ENCODE measurements around the gene FNIP2.
"Not testable (repeated sequence)": the region's sequence is repeated elsewhere in the genome, so short reads cannot be mapped to it uniquely, and the experiment has no call there.

The FNIP2 gene

DNA sequence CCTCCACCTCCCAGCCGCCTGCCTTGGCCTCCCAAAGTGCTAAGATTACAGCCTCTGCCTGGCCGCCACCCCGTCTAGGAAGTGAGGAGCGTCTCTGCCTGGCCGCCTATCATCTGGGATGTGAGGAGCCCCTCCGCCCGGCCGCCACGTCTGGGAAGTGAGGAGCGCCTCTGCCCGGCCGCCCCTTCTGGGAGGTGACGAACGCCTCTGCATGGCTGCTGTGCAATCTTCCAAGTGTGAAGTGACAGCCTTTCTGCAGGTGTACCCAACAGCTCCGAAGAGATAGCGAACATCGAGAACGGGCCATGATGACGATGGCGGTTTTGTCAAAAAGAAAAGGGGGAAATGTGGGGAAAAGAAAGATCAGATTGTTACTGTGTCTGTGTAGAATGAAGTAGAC lies 9.3 kb upstream of the FNIP2 start:
- in situ Hi-C loops (cut with MboI; ENCODE audit: low pct_unique_long_range_greater_than_20kb, low sequenced_read_pairs); DNase-seq: not testable (repeated sequence)

- no peak for DNase-seq
- in situ Hi-C loops (cut with MboI; ENCODE audit: low pct_unique_long_range_greater_than_20kb, low sequenced_read_pairs): no loop called here
Measured at GRCh38 chr4:158760866-158761265, 8.0 kb upstream of the FNIP2 start.

DNA sequence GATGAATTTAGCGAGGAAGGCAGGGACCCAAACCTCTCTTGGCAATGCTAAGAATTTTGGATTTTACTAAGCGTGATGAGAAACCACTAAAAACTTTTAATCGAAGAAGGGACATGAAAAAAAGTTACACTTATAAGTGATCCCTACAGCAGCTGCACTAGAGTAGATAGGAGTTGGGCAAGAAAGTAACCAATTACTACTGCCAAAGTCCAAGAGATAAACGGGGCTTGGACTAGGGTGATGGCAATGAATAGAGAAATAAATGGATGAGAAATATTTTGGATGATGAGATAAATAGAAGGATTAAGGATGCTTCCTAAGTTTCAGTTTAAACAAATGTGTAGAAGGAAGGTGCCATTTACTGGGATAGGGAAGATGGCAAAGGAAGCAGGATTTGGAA lies 6.3 kb upstream of the FNIP2 start:
- in situ Hi-C loops (cut with MboI; ENCODE audit: low pct_unique_long_range_greater_than_20kb, low sequenced_read_pairs): no loop called here

DNA sequence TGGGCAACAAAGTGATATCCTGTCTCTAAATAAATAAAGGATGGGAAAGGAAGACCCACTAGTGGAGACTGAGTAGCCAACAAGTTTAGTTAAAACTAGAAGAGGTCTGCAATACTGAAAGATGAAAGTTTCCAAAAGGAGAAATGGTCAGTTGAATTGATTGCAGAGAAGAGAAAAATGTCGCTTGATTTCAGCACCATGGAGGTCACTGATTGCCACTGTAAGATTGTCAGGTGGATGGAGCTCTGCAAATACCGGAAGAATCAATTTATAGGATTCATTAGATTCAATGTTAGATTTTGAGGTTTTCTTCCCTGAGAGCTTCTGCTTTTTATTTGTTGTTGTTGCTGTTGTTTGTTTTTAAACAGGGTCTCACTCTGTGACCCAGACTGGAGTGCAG lies 5.4 kb upstream of the FNIP2 start:
- no peak for DNase-seq
- in situ Hi-C loops (cut with MboI; ENCODE audit: low pct_unique_long_range_greater_than_20kb, low sequenced_read_pairs): no loop called here

More for the DNA sequence above, 6.3 kb upstream of the FNIP2 start:
- no peak for DNase-seq

DNA sequence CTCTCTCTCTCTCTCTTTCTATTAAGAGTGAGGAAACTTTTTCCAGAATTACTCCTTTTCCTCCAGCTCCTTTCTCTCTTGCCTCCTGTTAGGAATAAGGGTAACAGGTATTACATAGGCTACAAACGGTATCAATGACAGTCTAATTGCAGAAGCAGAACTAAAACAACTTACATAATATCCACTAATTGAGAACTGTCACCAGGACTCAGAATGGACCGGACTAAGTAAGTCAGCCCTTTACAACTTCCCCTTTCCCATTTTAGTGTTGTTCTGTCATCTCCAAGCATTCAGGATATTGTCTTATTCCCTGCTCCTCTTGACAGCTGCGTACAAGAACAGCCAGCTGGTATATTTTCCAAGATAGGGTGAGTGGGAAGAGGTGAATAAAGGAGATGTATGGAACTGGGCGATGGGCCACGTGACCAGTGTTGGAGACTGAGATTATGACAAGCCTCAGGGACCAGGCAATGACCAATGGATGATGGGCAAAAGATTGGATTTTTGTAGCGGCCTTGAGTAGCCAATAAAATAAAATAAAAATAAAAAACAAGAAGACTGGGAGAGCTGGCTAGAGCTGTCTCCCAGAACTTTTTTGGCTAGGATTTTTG lies 2.3 kb upstream of the FNIP2 start:
- DNase-seq: peak; percentile 77
- in situ Hi-C loops (cut with MboI; ENCODE audit: low pct_unique_long_range_greater_than_20kb, low sequenced_read_pairs): no loop called here

DNA sequence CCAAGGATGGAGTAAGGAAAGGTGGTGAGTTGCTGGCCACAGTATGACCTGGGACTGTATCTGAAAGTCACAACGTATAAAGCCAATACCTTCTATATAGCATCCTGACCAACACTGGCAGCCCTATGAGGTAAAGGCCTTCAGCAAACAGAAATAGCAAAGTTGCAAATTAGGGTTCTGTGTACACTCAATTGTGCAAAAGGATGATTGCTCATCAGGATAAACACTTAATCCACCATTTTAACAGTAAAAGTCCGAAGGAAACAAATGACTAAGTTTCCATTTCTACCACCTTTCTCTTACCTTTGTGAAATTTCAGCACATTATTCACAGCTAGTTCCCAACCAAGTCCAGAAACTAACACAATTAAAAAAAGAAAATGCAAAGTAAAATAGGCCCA lies 1.4 kb upstream of the FNIP2 start:
- in situ Hi-C loops (cut with MboI; ENCODE audit: low pct_unique_long_range_greater_than_20kb, low sequenced_read_pairs): no loop called here
- DNase-seq: no peak

- DNase-seq: peak; percentile 46
Measured at GRCh38 chr4:158769175-158769921, 522 bp downstream of the FNIP2 start.

GRCh38 chr4:158770671-158771070 lies 1.8 kb downstream of the FNIP2 start:
- no peak for DNase-seq
- in situ Hi-C loops (cut with MboI; ENCODE audit: low pct_unique_long_range_greater_than_20kb, low sequenced_read_pairs): no loop called here

More at GRCh38 chr4:158769175-158769921, 522 bp downstream of the FNIP2 start:
- in situ Hi-C loops (cut with MboI; ENCODE audit: low pct_unique_long_range_greater_than_20kb, low sequenced_read_pairs): no loop called here

- no peak for DNase-seq
- in situ Hi-C loops (cut with MboI; ENCODE audit: low pct_unique_long_range_greater_than_20kb, low sequenced_read_pairs): no loop called here
Measured at GRCh38 chr4:158771776-158772175, 3.0 kb downstream of the FNIP2 start.

DNA sequence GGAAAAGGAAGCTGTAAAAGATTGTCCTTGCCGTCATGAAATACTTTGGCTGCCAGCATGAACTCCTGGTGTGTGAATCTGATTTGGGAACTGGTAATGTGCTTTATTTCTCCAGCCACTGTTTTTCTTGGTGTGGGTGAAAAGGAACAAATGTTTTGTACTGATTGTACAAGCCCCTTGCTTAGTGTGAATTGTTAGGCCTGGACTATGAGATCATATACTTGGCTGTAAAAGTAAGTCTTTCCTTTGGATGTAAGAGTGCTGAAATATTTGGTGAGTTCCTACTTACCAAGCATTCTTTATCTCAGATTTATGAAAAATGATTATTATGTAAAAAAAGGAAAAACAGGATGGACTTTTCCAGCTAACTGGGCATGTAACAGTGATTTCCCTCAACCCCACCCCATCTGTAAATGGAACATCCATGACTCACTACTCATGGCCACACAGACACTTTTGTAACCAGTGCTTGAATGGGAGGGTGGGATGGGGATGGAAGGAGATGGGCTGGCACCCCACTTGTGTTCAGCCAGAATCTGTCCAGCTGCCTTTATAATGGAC lies 6.3 kb downstream of the FNIP2 start:
- no peak for DNase-seq
- in situ Hi-C loops (cut with MboI; ENCODE audit: low pct_unique_long_range_greater_than_20kb, low sequenced_read_pairs): no loop called here

- in situ Hi-C loops (cut with MboI; ENCODE audit: low pct_unique_long_range_greater_than_20kb, low sequenced_read_pairs): no loop called here
- no peak for DNase-seq
Measured at GRCh38 chr4:158776106-158776505, 7.3 kb downstream of the FNIP2 start.

- in situ Hi-C loops (cut with MboI; ENCODE audit: low pct_unique_long_range_greater_than_20kb, low sequenced_read_pairs): no loop called here
- DNase-seq: no peak
Measured at GRCh38 chr4:158777423-158778155, 8.8 kb downstream of the FNIP2 start.

GRCh38 chr4:158778156-158778711 lies 9.4 kb downstream of the FNIP2 start:
- DNase-seq: no peak
- in situ Hi-C loops (cut with MboI; ENCODE audit: low pct_unique_long_range_greater_than_20kb, low sequenced_read_pairs): no loop called here

DNA sequence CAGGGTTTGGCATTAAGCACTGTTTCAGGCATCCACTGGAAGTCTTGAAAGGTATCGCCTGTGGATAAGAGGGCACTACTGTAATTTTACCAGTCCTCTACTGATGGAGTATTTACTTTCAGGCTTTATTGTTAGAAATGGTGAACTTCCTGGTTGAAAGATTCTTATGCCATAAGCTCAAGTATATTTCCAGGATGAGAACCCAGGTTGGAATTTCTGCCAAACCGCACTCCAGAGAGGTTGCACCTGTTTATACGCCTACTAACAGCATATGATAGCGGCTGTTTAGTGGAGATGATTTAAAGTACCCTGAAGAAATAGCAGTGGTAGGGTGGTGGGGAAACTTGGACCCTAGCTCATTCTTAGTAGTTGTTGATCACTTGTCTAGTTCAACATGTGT lies 9.9 kb downstream of the FNIP2 start:
- no peak for DNase-seq
- in situ Hi-C loops (cut with MboI; ENCODE audit: low pct_unique_long_range_greater_than_20kb, low sequenced_read_pairs): no loop called here

DNA sequence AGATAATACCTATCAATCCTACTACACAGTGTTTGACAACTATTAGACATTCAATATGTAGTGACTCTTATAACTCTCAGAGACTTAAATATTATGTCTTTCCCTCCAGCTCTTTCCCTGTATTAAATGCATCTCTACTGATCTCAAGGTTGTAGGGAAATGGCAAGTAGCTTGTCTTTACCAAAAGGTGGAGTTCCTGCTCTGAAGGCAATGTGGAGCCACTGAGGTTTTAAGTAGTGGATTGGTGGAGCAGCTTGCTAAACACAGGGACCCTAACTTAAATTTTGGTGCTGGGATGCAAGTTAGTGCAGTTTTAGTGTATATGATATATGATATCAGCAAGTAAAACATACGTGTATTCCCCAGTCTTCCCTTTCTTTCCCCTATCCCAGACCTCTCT lies 13.1 kb downstream of the FNIP2 start:
- DNase-seq: no peak
- in situ Hi-C loops (cut with MboI; ENCODE audit: low pct_unique_long_range_greater_than_20kb, low sequenced_read_pairs): no loop called here

- no peak for DNase-seq
- in situ Hi-C loops (cut with MboI; ENCODE audit: low pct_unique_long_range_greater_than_20kb, low sequenced_read_pairs): no loop called here
Measured at GRCh38 chr4:158782551-158783360, 13.9 kb downstream of the FNIP2 start.

GRCh38 chr4:158783785-158784184 lies 15.0 kb downstream of the FNIP2 start:
- in situ Hi-C loops (cut with MboI; ENCODE audit: low pct_unique_long_range_greater_than_20kb, low sequenced_read_pairs): no loop called here

DNA sequence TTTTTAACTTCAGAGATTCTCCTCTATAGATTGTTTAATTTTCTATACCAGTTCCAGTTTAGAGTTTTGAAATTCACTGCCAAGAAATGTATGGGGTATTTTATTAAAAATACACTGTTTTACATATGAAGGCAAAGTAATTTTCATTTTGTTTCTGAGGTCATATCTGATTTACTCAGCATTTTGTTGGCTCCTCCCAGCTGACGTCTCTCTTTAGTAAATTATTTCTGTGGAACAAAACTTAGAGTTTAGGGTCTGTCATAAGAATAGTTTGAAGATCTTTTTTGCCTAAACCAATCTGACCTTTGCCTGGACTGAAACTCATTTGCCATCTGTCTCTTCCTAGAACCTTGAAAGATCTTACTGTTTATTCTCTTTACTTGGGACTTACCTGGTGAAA lies 16.9 kb downstream of the FNIP2 start:
- DNase-seq: no peak
- in situ Hi-C loops (cut with MboI; ENCODE audit: low pct_unique_long_range_greater_than_20kb, low sequenced_read_pairs): no loop called here

More at GRCh38 chr4:158783785-158784184, 15.0 kb downstream of the FNIP2 start:
- peak; percentile 57 for DNase-seq

DNA sequence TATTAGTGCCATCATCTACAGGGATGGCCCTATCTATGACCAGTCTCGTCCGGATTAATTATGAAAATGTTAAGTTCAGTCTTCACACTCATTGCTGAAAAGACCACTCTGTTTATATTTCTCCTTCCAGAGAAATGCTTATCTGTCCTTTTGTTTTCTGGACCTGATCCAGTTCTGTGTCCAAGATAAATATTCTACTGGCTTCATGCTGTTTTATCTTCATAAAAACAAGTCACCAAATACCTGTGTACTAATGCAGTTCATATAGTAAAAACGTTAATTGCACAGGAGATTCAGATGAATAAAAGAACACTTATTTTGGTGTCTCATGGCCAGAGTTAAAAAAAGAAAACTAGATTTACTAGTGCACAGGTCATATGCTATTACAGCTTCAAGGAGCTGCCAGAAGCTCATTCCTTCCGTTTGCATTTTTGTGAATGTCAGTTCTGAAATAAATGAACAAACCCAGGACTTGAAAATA lies 17.3 kb downstream of the FNIP2 start:
- in situ Hi-C loops (cut with MboI; ENCODE audit: low pct_unique_long_range_greater_than_20kb, low sequenced_read_pairs): no loop called here
- no peak for DNase-seq

All from KBM-7 (cell line).